Measurements from ENCODE around the gene TMEM109.

GRCh38 chr11:60899046-60899936 lies 14.7 kb upstream of the TMEM109 start:
- no peak for TF ChIP-seq MAX (IDR thresholded peaks at IDR 0.05)
- TF ChIP-seq EP300 (IDR thresholded peaks at IDR 0.05; ENCODE audit: borderline replicate concordance) = no peak
- TF ChIP-seq REST (IDR thresholded peaks at IDR 0.05; ENCODE audit: low read depth) = no peak
- peak; percentile 53 for TF ChIP-seq RAD21 (IDR thresholded peaks at IDR 0.05; ENCODE audit: low read depth)
- no peak for TF ChIP-seq CEBPB (IDR thresholded peaks at IDR 0.05)
- no peak for TF ChIP-seq CREB1 (IDR thresholded peaks at IDR 0.05; ENCODE audit: low read depth)
- no peak for TF ChIP-seq NFIC (IDR thresholded peaks at IDR 0.05)
- TF ChIP-seq YY1 (IDR thresholded peaks at IDR 0.05; ENCODE audit: low read depth) = no peak
- no peak for TF ChIP-seq USF1 (IDR thresholded peaks at IDR 0.05)
- no peak for TF ChIP-seq TCF12 (IDR thresholded peaks at IDR 0.05; ENCODE audit: low read depth)
- no peak for TF ChIP-seq TAF1 (IDR thresholded peaks at IDR 0.05; ENCODE audit: low read depth)
